ENCODE data around the gene PCDHB6.
A peak's percentile ranks its signal among the peaks of the same experiment; 100 is the strongest.
"Not testable (repeated sequence)": the region's sequence is repeated elsewhere in the genome, so short reads cannot be mapped to it uniquely, and the experiment has no call there.

Gene PCDHB6

GRCh38 chr5:141149812-141150211, at the start of gene PCDHB6:
Gene PCDHB6, plus strand, starts transcription at chr5:141150057. Its CDS starts 201 bp downstream, at chr5:141150258.
- no peak for TF ChIP-seq CTCF (IDR thresholded peaks at IDR 0.05; ENCODE audit: insufficient read depth, low read depth, low read length, missing control alignments)
- no peak within 1 kb of the TSS for H3K4me3 ChIP-seq (ENCODE audit: low read depth, low read length)
- no peak for DNase-seq (ENCODE audit: low read depth)

DNA sequence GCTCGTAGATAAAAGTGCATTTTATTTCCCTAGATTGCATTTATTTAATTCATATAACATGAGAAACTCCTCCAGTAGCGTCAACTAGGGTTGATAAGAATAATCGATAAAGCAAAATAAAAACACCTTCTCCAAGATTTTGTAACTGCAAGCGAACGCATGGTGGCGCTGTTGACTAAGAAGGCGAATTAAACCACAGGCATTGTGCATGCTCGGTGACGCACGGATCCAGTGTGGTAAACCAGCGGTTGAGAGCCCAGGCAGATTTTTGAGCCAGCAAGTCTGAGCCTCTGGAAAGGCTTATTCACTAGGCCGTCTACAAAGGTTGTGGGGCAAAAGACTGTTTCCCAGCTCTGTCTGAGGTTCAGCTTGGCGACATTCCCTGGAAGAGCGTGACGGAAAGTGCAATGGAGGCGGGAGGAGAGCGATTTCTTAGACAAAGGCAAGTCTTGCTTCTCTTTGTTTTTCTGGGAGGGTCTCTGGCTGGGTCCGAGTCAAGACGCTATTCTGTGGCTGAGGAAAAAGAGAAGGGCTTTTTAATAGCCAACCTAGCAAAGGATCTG, 49.5 kb upstream of the PCDHB6 start, which contains the start of gene PCDHB3:
Gene PCDHB3 (plus strand): TSS at position 231 of the 563 bp plus-strand sequence. CDS start 177 bp downstream, at position 408.
- peak; percentile 2 for DNase-seq (ENCODE audit: low read depth)
- TF ChIP-seq CTCF (IDR thresholded peaks at IDR 0.05; ENCODE audit: insufficient read depth, low read depth, low read length, missing control alignments) = no peak
- H3K4me3 ChIP-seq (ENCODE audit: low read depth, low read length) = no peak within 1 kb of the TSS

DNA sequence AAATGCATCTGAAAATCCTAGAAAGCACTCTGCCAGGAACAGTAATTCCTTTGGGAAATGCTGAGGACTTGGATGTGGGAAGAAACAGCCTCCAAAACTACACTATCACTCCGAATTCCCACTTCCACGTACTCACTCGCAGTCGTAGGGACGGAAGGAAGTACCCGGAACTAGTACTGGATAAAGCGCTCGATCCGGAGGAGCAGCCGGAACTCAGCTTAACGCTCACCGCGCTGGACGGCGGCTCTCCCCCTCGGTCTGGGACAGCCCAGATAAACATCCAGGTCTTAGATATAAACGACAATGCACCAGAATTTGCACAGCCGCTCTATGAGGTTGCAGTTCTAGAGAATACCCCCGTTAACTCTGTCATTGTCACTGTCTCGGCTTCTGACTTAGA, 48.8 kb upstream of the PCDHB6 start:
- no peak for TF ChIP-seq CTCF (IDR thresholded peaks at IDR 0.05; ENCODE audit: insufficient read depth, low read depth, low read length, missing control alignments)
- H3K4me3 ChIP-seq (ENCODE audit: low read depth, low read length) = no peak overlapping the region

GRCh38 chr5:141102070-141102469, 47.8 kb upstream of the PCDHB6 start:
- DNase-seq (ENCODE audit: low read depth); H3K4me3 ChIP-seq (ENCODE audit: low read depth, low read length): not testable (repeated sequence)

More for the DNA sequence above, 48.8 kb upstream of the PCDHB6 start:
- no peak for DNase-seq (ENCODE audit: low read depth)

GRCh38 chr5:141102471-141102870, 47.4 kb upstream of the PCDHB6 start:
- DNase-seq (ENCODE audit: low read depth); H3K4me3 ChIP-seq (ENCODE audit: low read depth, low read length): not testable (repeated sequence)

DNA sequence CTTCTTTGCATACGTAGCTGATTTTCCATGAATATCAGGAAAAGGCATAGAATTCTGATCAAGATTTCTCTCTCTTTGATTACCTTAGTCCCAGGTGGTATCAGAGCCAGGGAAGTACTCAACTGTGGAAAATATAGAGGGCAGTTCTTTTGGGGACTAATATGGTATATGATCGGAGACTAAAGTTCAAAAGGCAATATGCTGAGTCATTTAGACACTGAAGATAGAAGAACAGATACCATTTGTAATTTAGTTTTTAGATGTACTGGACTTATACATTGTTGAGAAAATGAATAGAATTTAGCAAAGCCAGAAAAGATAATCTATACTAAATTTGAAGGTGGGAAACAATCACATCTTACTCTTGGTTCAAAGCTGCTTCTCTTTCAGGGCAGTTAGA, 44.5 kb upstream of the PCDHB6 start:
- DNase-seq (ENCODE audit: low read depth) = no peak
- no peak for TF ChIP-seq CTCF (IDR thresholded peaks at IDR 0.05; ENCODE audit: insufficient read depth, low read depth, low read length, missing control alignments)
- no peak overlapping the region for H3K4me3 ChIP-seq (ENCODE audit: low read depth, low read length)

DNA sequence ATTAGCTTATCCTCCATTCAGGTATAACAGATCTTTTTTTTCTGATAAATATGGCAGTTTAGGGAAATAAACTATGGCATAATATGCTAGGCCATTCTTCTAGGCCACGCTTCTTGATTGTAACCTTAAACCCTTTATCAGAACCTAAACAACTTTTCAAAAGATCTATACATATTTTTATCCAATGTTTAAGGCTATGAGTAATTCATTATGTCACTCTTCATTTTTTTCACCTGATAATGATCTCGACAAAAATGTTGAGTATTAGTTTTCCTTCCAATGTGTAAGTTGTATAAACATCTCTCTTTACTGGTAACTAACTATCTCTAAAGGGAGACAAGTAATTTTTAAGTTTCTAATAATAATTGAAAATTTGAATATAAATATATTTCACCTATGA, 30.6 kb upstream of the PCDHB6 start:
- TF ChIP-seq CTCF (IDR thresholded peaks at IDR 0.05; ENCODE audit: insufficient read depth, low read depth, low read length, missing control alignments) = no peak
- no peak overlapping the region for H3K4me3 ChIP-seq (ENCODE audit: low read depth, low read length)
- DNase-seq (ENCODE audit: low read depth) = no peak

DNA sequence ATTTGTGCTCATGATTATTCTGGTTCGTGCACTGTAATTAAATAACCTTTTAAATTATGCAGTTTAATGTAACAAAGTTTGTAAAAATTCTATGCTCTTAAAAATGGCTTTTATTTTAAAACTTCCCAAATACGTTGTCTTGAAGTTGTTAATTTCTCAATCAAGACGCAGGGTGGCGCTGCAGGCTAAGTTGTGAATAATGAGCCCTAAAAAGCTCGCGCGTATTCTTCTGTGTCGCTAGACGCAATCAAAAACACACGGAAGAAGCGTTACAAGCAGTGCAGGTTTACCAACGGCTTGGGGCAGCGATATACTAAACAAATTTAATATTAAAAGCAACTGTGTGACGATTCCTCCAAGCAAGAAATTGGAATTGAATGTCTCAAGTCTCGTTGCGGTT, 28.3 kb upstream of the PCDHB6 start, which contains the start of gene PCDHB4:
Gene PCDHB4 (plus strand): TSS at position 256 of the 400 bp plus-strand sequence. CDS start 181 bp downstream, outside the sequence.
- no peak within 1 kb of the TSS for H3K4me3 ChIP-seq (ENCODE audit: low read depth, low read length)
- DNase-seq (ENCODE audit: low read depth) = no peak
- TF ChIP-seq CTCF (IDR thresholded peaks at IDR 0.05; ENCODE audit: insufficient read depth, low read depth, low read length, missing control alignments) = no peak
